DND-41 (cell line): ENCODE measurements around the gene RAF1.

Experiments
- ATAC-seq: fragments of 200-7000 bp; cut with Tn5 transposase; 3 replicates; pipeline ENCODE4 v1.9.1; 2021; ENCODE audit warnings: low read depth; ENCODE audit not compliant: insufficient read depth
- DNase-seq: peaks from one replicate; pipeline ENCODE4 v3.0.0-alpha.2; 2020
- H2AFZ ChIP-seq: 2 replicates; pipeline ENCODE4 v1.6.0; 2012; ENCODE audit warnings: low read depth, low read length
- H3K27ac ChIP-seq: 2 replicates; pipeline ENCODE4 v1.5.1; 2012; ENCODE audit warnings: low read length, inconsistent platforms
- H3K27me3 ChIP-seq: fragments of 200-600 bp; sonication (generic); 2 replicates; pipeline ENCODE4 v1.6.0; 2012; ENCODE audit warnings: low read length, mild to moderate bottlenecking, inconsistent platforms; ENCODE audit not compliant: insufficient read depth, poor library complexity
- H3K36me3 ChIP-seq: 2 replicates; pipeline ENCODE4 v1.5.1; 2012; ENCODE audit warnings: low read length, inconsistent platforms; ENCODE audit not compliant: insufficient read depth
- H3K4me1 ChIP-seq: 2 replicates; pipeline ENCODE4 v1.5.1; 2012; ENCODE audit warnings: mild to moderate bottlenecking, low read length; ENCODE audit not compliant: insufficient read depth
- H3K4me2 ChIP-seq: 2 replicates; pipeline ENCODE4 v1.6.0; 2012; ENCODE audit warnings: mild to moderate bottlenecking, moderate library complexity, low read length, inconsistent platforms; ENCODE audit not compliant: insufficient read depth
- H3K4me3 ChIP-seq, 2 experiments: fragments of 200-600 bp in 1 of 2; shearing (Covaris generic) in 1 of 2; 2 replicates each; pipeline ENCODE4 v1.5.1; 2012 to 2016; ENCODE audit warnings: inconsistent platforms in 2 of 2, low read length in 2 of 2, mild to moderate bottlenecking in 2 of 2, low read depth in 1 of 2, moderate library complexity in 1 of 2
- H3K79me2 ChIP-seq: 2 replicates; pipeline ENCODE4 v1.6.0; 2012; ENCODE audit warnings: low read length, inconsistent platforms; ENCODE audit not compliant: insufficient read depth
- H3K9ac ChIP-seq: 2 replicates; pipeline ENCODE4 v1.6.0; 2012; ENCODE audit warnings: low read depth, mild to moderate bottlenecking, inconsistent platforms, low read length, moderate library complexity
- H3K9me3 ChIP-seq: 2 replicates; pipeline ENCODE4 v1.5.1; 2012; ENCODE audit warnings: low read length, moderate library complexity, mild to moderate bottlenecking, inconsistent platforms; ENCODE audit not compliant: insufficient read depth, severe bottlenecking
- H4K20me1 ChIP-seq: 2 replicates; pipeline ENCODE4 v1.6.0; 2012; ENCODE audit warnings: low read length; ENCODE audit not compliant: insufficient read depth
- EZH2 ChIP-seq: IDR thresholded peaks from 3 replicates; pipeline ENCODE4 v1.6.1; 2012; ENCODE audit warnings: borderline replicate concordance, low read depth, mild to moderate bottlenecking, moderate library complexity, low read length, inconsistent platforms; ENCODE audit not compliant: severe bottlenecking
- TF ChIP-seq, protein P1 (sequence below): IDR thresholded peaks from 2 replicates; pipeline ENCODE4 v1.5.1; 2012; ENCODE audit warnings: borderline replicate concordance, low read length, moderate library complexity, mild to moderate bottlenecking; ENCODE audit not compliant: poor library complexity, severe bottlenecking; ENCODE audit errors: extremely low read depth

RAF1 gene

DNA sequence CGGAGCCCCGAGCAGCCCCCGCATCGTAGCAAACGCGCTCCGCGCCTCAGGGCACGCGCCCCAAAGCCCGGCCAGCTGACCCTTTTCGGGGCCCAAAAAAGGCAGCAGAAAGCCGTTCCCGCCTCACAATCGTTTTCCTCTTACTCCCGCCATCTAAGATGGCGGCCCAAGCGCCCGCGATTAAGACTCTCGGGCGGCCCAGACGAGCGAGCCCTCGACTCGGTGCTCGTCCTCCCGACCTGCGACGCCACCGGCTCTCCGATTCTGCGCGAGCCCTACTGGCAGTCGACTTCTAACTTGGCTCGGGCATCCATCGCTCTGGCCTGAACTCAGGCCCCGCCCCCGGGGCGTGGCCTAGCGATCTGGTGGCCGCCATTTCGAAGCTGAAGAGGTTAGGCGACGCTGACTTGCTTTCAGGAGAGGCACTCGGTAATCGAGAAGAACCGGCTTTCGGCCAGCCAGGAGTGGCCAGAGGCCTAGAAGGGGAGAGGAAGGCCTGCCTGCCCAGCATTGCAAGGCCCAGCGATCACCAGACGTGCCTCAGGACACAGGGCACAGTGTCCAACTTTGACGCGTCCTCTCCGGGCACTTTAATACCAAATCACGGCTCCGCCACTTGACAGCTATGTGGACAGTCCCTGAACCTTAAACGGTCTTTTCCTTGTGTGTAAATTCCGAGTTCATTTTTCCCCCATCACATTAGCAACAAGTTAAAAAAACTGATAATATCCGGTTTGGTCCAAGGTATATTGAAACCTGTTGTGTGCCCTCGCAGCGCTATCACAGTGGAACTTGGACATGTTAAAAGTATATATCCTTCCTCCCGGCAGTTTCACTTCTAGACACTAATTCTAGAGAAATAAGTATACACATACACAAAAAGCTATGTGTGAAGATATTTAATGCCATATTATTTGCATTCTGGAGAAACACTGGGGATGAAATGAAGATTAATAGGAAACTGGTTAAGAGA lies at the start of gene RAF1:
TSS of gene RAF1 (minus strand) at position 182 of the 973 bp plus-strand sequence. CDS start 45,396 bp downstream, outside the sequence.
- peaks cover 27% of the 10 kb centered on the region for H4K20me1 ChIP-seq
- H3K36me3 ChIP-seq, result no peaks in the 10 kb centered on the region; the same call in 1 of the 2 replicates
- peak within 1 kb of the TSS; percentile 92 for H3K4me2 ChIP-seq
- H3K9me3 ChIP-seq, result no peaks in the 10 kb centered on the region
- peak within 1 kb of the TSS; percentile 95 for H3K27ac ChIP-seq
- peak within 1 kb of the TSS; percentile 65 to 75 for H3K4me3 ChIP-seq
- no peak for TF ChIP-seq EZH2
- DNase-seq, result peak; percentile 99
- H3K4me1 ChIP-seq, result peaks cover 38% of the 10 kb centered on the region
- peaks cover 47% of the 10 kb centered on the region for H3K79me2 ChIP-seq
- ATAC-seq, result peak; percentile 88
- H3K9ac ChIP-seq, result peak within 1 kb of the TSS; percentile 97
- H3K27me3 ChIP-seq, result no peaks in the 10 kb centered on the region
- H2AFZ ChIP-seq, result peak within 1 kb of the TSS; percentile 94

DNA sequence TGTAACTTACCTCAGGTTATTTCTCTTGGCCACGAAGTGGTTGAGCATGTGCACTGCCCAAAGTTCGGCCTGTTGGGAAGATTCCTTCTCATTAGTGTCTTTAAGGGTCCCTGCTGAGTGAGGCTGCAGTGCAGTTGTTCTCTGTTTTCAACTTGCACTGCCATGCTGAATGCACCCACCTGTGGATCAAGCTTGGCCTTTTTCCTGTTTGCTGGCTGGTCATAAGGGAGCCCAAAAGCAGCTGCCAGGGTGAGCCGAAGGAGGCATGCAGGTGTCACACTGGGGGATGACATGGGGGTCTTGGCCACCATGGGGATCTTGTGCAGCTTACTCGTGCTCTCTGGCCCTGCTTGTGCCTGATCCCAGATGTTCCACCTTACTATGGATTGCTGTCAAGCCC lies 46.1 kb upstream of the RAF1 start:
- H3K27ac ChIP-seq, result no peak overlapping the region
- H3K79me2 ChIP-seq, result no peaks in the 10 kb centered on the region
- H4K20me1 ChIP-seq, result no peaks in the 10 kb centered on the region
- TF ChIP-seq, protein P1, sequence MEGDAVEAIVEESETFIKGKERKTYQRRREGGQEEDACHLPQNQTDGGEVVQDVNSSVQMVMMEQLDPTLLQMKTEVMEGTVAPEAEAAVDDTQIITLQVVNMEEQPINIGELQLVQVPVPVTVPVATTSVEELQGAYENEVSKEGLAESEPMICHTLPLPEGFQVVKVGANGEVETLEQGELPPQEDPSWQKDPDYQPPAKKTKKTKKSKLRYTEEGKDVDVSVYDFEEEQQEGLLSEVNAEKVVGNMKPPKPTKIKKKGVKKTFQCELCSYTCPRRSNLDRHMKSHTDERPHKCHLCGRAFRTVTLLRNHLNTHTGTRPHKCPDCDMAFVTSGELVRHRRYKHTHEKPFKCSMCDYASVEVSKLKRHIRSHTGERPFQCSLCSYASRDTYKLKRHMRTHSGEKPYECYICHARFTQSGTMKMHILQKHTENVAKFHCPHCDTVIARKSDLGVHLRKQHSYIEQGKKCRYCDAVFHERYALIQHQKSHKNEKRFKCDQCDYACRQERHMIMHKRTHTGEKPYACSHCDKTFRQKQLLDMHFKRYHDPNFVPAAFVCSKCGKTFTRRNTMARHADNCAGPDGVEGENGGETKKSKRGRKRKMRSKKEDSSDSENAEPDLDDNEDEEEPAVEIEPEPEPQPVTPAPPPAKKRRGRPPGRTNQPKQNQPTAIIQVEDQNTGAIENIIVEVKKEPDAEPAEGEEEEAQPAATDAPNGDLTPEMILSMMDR, result no peak
- TF ChIP-seq EZH2, result no peak
- no peaks in the 10 kb centered on the region for H3K36me3 ChIP-seq
- H3K9ac ChIP-seq, result no peak overlapping the region
- DNase-seq (no peak), ATAC-seq (no peak)
- H3K4me1 ChIP-seq, result no peaks in the 10 kb centered on the region
- H3K4me3 ChIP-seq, result no peak overlapping the region
- H3K9me3 ChIP-seq, result no peaks in the 10 kb centered on the region
- H2AFZ ChIP-seq, result no peak overlapping the region
- peaks cover 5% of the 10 kb centered on the region for H3K27me3 ChIP-seq
- H3K4me2 ChIP-seq, result no peak overlapping the region

DNA sequence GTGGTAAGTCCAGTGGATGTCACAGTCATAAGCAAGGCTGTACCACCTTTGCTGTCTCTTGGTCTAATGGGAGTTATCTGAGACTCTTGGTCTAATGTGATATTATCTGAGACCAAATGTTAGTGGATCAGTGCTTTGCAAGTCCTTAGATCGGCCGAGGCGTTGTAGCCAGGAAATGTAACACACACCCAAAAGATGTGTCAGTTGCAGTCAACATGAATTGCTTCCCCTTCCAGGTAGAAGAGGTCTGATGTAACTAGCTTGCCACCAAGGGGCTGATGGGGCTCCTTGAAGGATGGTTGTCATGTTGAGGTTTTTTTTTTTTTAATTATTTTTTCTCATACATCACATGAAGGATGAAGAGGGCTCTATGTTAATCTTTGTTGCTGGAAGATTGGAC lies 45.4 kb upstream of the RAF1 start:
- TF ChIP-seq EZH2, result no peak
- TF ChIP-seq, protein P1, result no peak
- Histone ChIP-seq H3K36me3 (no peaks in the 10 kb centered on the region), H3K4me2 (no peak overlapping the region), H3K9me3 (no peaks in the 10 kb centered on the region), H3K27me3 (peaks cover 5% of the 10 kb centered on the region), H3K9ac (no peak overlapping the region), H3K4me3 (no peak overlapping the region), H4K20me1 (no peaks in the 10 kb centered on the region), H3K27ac (no peak overlapping the region), H3K4me1 (no peaks in the 10 kb centered on the region), H3K79me2 (no peaks in the 10 kb centered on the region), H2AFZ (no peak overlapping the region)
- ATAC-seq (no peak), DNase-seq (no peak)

DNA sequence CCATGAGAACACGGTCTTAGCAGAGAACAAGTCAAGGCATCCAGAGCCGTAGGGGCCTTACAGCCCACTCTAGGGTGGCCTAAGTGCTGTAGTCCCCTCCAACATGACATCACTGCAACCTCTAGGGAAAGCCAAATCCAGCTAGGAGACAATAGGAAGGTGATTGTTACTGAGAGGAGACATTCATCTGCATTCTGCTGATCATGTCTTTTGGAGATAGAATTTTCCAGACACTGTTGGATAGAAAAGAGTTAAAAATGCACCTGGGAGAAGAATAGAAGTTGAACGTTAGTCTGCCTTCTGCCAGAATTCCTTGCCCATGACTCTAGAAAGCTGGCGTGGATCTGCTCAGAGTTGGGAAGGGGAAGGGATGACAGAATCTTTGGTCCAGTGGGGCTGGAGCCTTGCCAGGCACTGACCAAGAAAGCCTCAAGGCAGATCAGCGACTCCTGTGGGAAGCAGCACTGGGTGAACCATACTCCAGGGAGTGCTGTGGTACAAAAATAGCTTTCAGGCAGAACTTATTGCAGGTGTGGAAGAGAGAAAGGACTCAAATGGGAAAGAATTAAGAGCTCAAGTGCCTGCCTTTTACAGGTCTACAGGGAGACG lies 44.8 kb upstream of the RAF1 start:
- TF ChIP-seq EZH2, result no peak
- TF ChIP-seq, protein P1, result no peak
- H3K79me2 ChIP-seq, result no peaks in the 10 kb centered on the region
- H3K9me3 ChIP-seq, result no peaks in the 10 kb centered on the region
- no peak overlapping the region for H3K4me2 ChIP-seq
- H3K4me1 ChIP-seq, result no peaks in the 10 kb centered on the region
- no peaks in the 10 kb centered on the region for H3K36me3 ChIP-seq
- DNase-seq (no peak), ATAC-seq (no peak)
- peaks cover 5% of the 10 kb centered on the region for H3K27me3 ChIP-seq
- H4K20me1 ChIP-seq, result no peaks in the 10 kb centered on the region
- no peak overlapping the region for H3K27ac ChIP-seq
- H3K4me3 ChIP-seq, result no peak overlapping the region
- H3K9ac ChIP-seq, result no peak overlapping the region
- H2AFZ ChIP-seq, result no peak overlapping the region
